ENCODE results near the gene SFXN5. TPM values are rescaled to one million over a fixed set of nuclear protein-coding genes. Genes with fewer than 3 reads are reported as not detected.

SFXN5 gene
- total and polyA plus RNA-seq, 2 of the 8 experiments (the other 6 are each of a cell fraction or from before 2014, with no cell fraction given): 29.3 to 33.1 TPM

GRCh38 chr2:73079636-73080035 lies 8.1 kb upstream of the SFXN5 start:
- no peak overlapping the region for H3K27ac ChIP-seq (ENCODE audit: low read depth, low read length)
- H4K20me1 ChIP-seq (replicated peaks in 1 of 2; ENCODE audit: control insufficient read depth in 1 of 2, insufficient read depth in 2 of 2, low read length in 2 of 2): peaks cover 0 to 8% of the 10 kb centered on the region in 2 experiments
- H4K8ac ChIP-seq (ENCODE audit: extremely low read depth, insufficient read depth, low read length): no peak overlapping the region
- no peak overlapping the region for H3K56ac ChIP-seq (replicated peaks; ENCODE audit: insufficient read length, low read depth, low read length)
- no peak overlapping the region for H2BK120ac ChIP-seq (replicated peaks; ENCODE audit: low read depth, low read length)
- H3K4me1 ChIP-seq (replicated peaks in 1 of 4; ENCODE audit: control insufficient read depth in 3 of 4, insufficient read depth in 4 of 4, low read length in 3 of 4): peaks cover 0 to 9% (median 5%) of the 10 kb centered on the region in 4 experiments; a peak in 6 of 7 replicates
- H4K91ac ChIP-seq (replicated peaks; ENCODE audit: insufficient read length, low read length): no peak overlapping the region
- no peaks in the 10 kb centered on the region; the same call in 1 of the 2 replicates for H3K79me1 ChIP-seq (ENCODE audit: low read depth, low read length)
- no peak overlapping the region for H3K14ac ChIP-seq (ENCODE audit: insufficient read length)
- 94% methylated on average over 7 of the region's 9 CpGs; no CpG with 5 or more reads in 1 of the 2 experiments for WGBS, 2 experiments (ENCODE audit: extremely low coverage in 1 of 2, insufficient coverage in 1 of 2, insufficient read length in 1 of 2, insufficient replicate concordance in 2 of 2, low coverage in 1 of 2, low lambda C conversion rate in 2 of 2, missing lambda C conversion rate in 1 of 2)
- H2AK5ac ChIP-seq (ENCODE audit: low read depth, low read length): no peak overlapping the region
- no peak overlapping the region for H2BK20ac ChIP-seq (ENCODE audit: low read length)
- H2BK12ac ChIP-seq (ENCODE audit: low read depth, low read length): no peak overlapping the region
- no peaks in the 10 kb centered on the region for H3K23me2 ChIP-seq (ENCODE audit: low read depth, low read length)
- no peak overlapping the region for H3K4me2 ChIP-seq (ENCODE audit: insufficient read depth in 1 of 2, low read depth in 2 of 2, low read length in 2 of 2)
- H3K18ac ChIP-seq (ENCODE audit: extremely low read depth, low read length): no peak overlapping the region
- no peak overlapping the region for H2BK15ac ChIP-seq (ENCODE audit: low read length)
- ChIA-PET POLR2A (ENCODE audit: partially characterized antibody) (no interaction called here), CTCF (ENCODE audit: partially characterized antibody) (interaction anchor here (0.8 to 12.9 kb wide), 8 partner anchors 9 to 185 kb away, joined by 3 to 321 read pairs (median 4); no protein-coding TSS in a partner anchor)
- H3K27me3 ChIP-seq (replicated peaks in 1 of 4; ENCODE audit: control insufficient read depth in 3 of 4, extremely low read depth in 1 of 4, insufficient read depth in 3 of 4, low read length in 3 of 4): no peaks in the 10 kb centered on the region
- H2BK5ac ChIP-seq (ENCODE audit: low read depth, low read length): no peak overlapping the region
- H3K4me3 ChIP-seq (ENCODE audit: extremely low read depth in 1 of 4, insufficient read depth in 2 of 4, low read depth in 3 of 4, low read length in 4 of 4): no peak overlapping the region
- H3K9ac ChIP-seq (replicated peaks in 1 of 4; ENCODE audit: extremely low read depth in 1 of 4, low read depth in 3 of 4, low read length in 3 of 4): no peak overlapping the region
- FAIRE-seq (no peak), DNase-seq (ENCODE audit: low read depth in 1 of 2, low spot score in 2 of 2) (no peak)
- H3K4ac ChIP-seq (replicated peaks; ENCODE audit: insufficient read length, low read depth, low read length): no peak overlapping the region
- H4K5ac ChIP-seq (ENCODE audit: insufficient read length, low read depth, low read length): no peak overlapping the region
- no peak overlapping the region for H2AFZ ChIP-seq (ENCODE audit: low read length)
- no peaks in the 10 kb centered on the region for H3K9me3 ChIP-seq (ENCODE audit: insufficient read depth in 2 of 2, low read depth in 1 of 2, low read length in 1 of 2)
- no peaks in the 10 kb centered on the region for H3K79me2 ChIP-seq (ENCODE audit: control insufficient read depth in 1 of 2, insufficient read depth in 2 of 2, low read length in 2 of 2)
- no peak overlapping the region for H3K23ac ChIP-seq (ENCODE audit: insufficient read length)
- no peaks in the 10 kb centered on the region; a peak in 1 of 8 replicates for H3K36me3 ChIP-seq (ENCODE audit: control insufficient read depth in 2 of 4, insufficient read depth in 4 of 4, low read length in 3 of 4)
- TF ChIP-seq SP1 (IDR thresholded peaks at IDR 0.05; ENCODE audit: low read depth, low read length): no peak
- no peak for TF ChIP-seq EGR1 (IDR thresholded peaks at IDR 0.05; ENCODE audit: borderline replicate concordance, low read depth, low read length)
- no peak for TF ChIP-seq TBP (IDR thresholded peaks at IDR 0.05; ENCODE audit: low read depth, low read length)
- TF ChIP-seq USF2 (IDR thresholded peaks at IDR 0.05; ENCODE audit: low read length): no peak
- TF ChIP-seq SRF (IDR thresholded peaks at IDR 0.05; ENCODE audit: low read depth, low read length): no peak
- TF ChIP-seq SAP30 (IDR thresholded peaks at IDR 0.05; ENCODE audit: insufficient read depth, insufficient replicate concordance, low read length): no peak
- no peak for TF ChIP-seq GTF2F1 (IDR thresholded peaks at IDR 0.05; ENCODE audit: borderline replicate concordance, low read depth, low read length)
- no peak for TF ChIP-seq ZNF274 (IDR thresholded peaks at IDR 0.05; ENCODE audit: borderline replicate concordance, extremely low read depth, low read length)
- no peak for TF ChIP-seq RXRA (IDR thresholded peaks at IDR 0.05; ENCODE audit: insufficient read depth, low read depth, low read length)
- TF ChIP-seq HDAC6 (IDR thresholded peaks at IDR 0.05; ENCODE audit: low read depth, low read length): no peak
- no peak for TF ChIP-seq CREB1 (IDR thresholded peaks at IDR 0.05)
- TF ChIP-seq SIRT6 (IDR thresholded peaks at IDR 0.05; ENCODE audit: low read length): no peak
- TF ChIP-seq ATF3 (IDR thresholded peaks at IDR 0.05; ENCODE audit: insufficient read depth, low read depth, low read length): no peak
